GM19328 (cell line): ENCODE measurements around the gene TGFBR2.

ENCODE experiments used
- ATAC-seq: cut with Tn5 transposase; IDR thresholded peaks from one replicate; pipeline ENCODE4 v1.9.1; 2021; ENCODE audit warnings: mild to moderate bottlenecking, moderate library complexity; ENCODE audit not compliant: unreplicated experiment

TGFBR2 gene

GRCh38 chr3:30671527-30672286, 65.3 kb downstream of the TGFBR2 start:
- no peak for ATAC-seq

- ATAC-seq = no peak
These were observed 65.9 kb downstream of the TGFBR2 start for GRCh38 chr3:30672287-30672735.

GRCh38 chr3:30672959-30673358, 66.6 kb downstream of the TGFBR2 start:
- no peak for ATAC-seq

- ATAC-seq = no peak
These were observed 67.3 kb downstream of the TGFBR2 start for GRCh38 chr3:30673425-30674341.

GRCh38 chr3:30675006-30675405, 68.6 kb downstream of the TGFBR2 start:
- ATAC-seq = no peak

GRCh38 chr3:30675774-30676173, 69.4 kb downstream of the TGFBR2 start:
- ATAC-seq = no peak

- ATAC-seq = no peak
These were observed 70.3 kb downstream of the TGFBR2 start for GRCh38 chr3:30676424-30677346.

GRCh38 chr3:30677347-30677685, 70.9 kb downstream of the TGFBR2 start:
- ATAC-seq = no peak

- no peak for ATAC-seq
These were observed 72.6 kb downstream of the TGFBR2 start for GRCh38 chr3:30679045-30679444.

- no peak for ATAC-seq
These were observed 74.6 kb downstream of the TGFBR2 start for GRCh38 chr3:30680789-30681648.

- ATAC-seq = no peak
These were observed 75.3 kb downstream of the TGFBR2 start for GRCh38 chr3:30681649-30682211.

GRCh38 chr3:30682434-30683155, 76.2 kb downstream of the TGFBR2 start:
- no peak for ATAC-seq

- ATAC-seq = no peak
These were observed 77.4 kb downstream of the TGFBR2 start for GRCh38 chr3:30683769-30684168.

- no peak for ATAC-seq
These were observed 78.0 kb downstream of the TGFBR2 start for GRCh38 chr3:30684356-30684755.

- ATAC-seq = no peak
These were observed 78.9 kb downstream of the TGFBR2 start for GRCh38 chr3:30685267-30685667.

- ATAC-seq = no peak
These were observed 79.8 kb downstream of the TGFBR2 start for GRCh38 chr3:30686176-30686575.

- ATAC-seq = no peak
These were observed 80.4 kb downstream of the TGFBR2 start for GRCh38 chr3:30686799-30687198.

- no peak for ATAC-seq
These were observed 81.6 kb downstream of the TGFBR2 start for GRCh38 chr3:30687930-30688570.
